OCI-LY1 (cell line): ENCODE results near the gene RAB3GAP2.

Experiments used
- H2AFZ ChIP-seq: fragments of 200-600 bp; sonication (generic), shearing (Covaris generic); 2 replicates; pipeline ENCODE4 v1.6.0; 2014; ENCODE audit warnings: antibody characterized with exemption, mild to moderate bottlenecking, low read length
- H3F3A ChIP-seq: fragments of 200-600 bp; sonication (generic), shearing (Covaris generic); 2 replicates; pipeline ENCODE4 v1.6.0; 2014; ENCODE audit warnings: mild to moderate bottlenecking, antibody characterized with exemption, low read length, moderate library complexity; ENCODE audit not compliant: insufficient read depth
- H3K27ac ChIP-seq: fragments of 200-600 bp; sonication (generic); 2 replicates; pipeline ENCODE4 v1.5.1; 2014; ENCODE audit warnings: low read length, mixed run types, mild to moderate bottlenecking, low read depth; ENCODE audit not compliant: poor library complexity, severe bottlenecking
- H3K27me3 ChIP-seq: fragments of 200-600 bp; sonication (generic); 2 replicates; pipeline ENCODE4 v1.6.0; 2014; ENCODE audit warnings: antibody characterized with exemption, mild to moderate bottlenecking, low read length, moderate library complexity; ENCODE audit not compliant: insufficient read depth
- H3K36me3 ChIP-seq: fragments of 200-600 bp; sonication (generic); 2 replicates; pipeline ENCODE4 v1.6.1; 2014; ENCODE audit warnings: mild to moderate bottlenecking, antibody characterized with exemption, low read length, moderate library complexity, mixed read lengths; ENCODE audit not compliant: insufficient read depth
- H3K4me1 ChIP-seq: fragments of 200-600 bp; sonication (generic); 2 replicates; pipeline ENCODE4 v1.5.1; 2014; ENCODE audit warnings: mild to moderate bottlenecking, low read length, moderate library complexity; ENCODE audit not compliant: insufficient read depth, severe bottlenecking
- H3K4me2 ChIP-seq: fragments of 200-600 bp; sonication (generic), shearing (Covaris generic); 2 replicates; pipeline ENCODE4 v1.6.1; 2014; ENCODE audit warnings: low read length
- H3K4me3 ChIP-seq: fragments of 200-600 bp; sonication (generic); 2 replicates; pipeline ENCODE4 v1.5.1; 2014; ENCODE audit warnings: low read length, low read depth, mild to moderate bottlenecking, mixed read lengths; ENCODE audit not compliant: poor library complexity, severe bottlenecking
- H3K79me2 ChIP-seq: fragments of 200-600 bp; shearing (Covaris generic); 2 replicates; pipeline ENCODE4 v1.6.1; 2016; ENCODE audit warnings: mixed run types, low read length, mixed read lengths; ENCODE audit not compliant: insufficient read depth
- H3K9ac ChIP-seq: fragments of 200-600 bp; sonication (generic), shearing (Covaris generic); 2 replicates; pipeline ENCODE4 v1.6.1; 2014; ENCODE audit warnings: mild to moderate bottlenecking, low read length, mixed read lengths
- H3K9me2 ChIP-seq: fragments of 200-600 bp; sonication (generic), shearing (Covaris generic); 2 replicates; pipeline ENCODE4 v1.6.1; 2014; ENCODE audit warnings: low read depth, mild to moderate bottlenecking, low read length, mixed read lengths
- H3K9me3 ChIP-seq: fragments of 200-600 bp; shearing (Covaris generic); 2 replicates; pipeline ENCODE4 v1.6.1; 2014; ENCODE audit warnings: low read length, mixed read lengths
- H4K20me1 ChIP-seq: fragments of 200-600 bp; sonication (generic), shearing (Covaris generic); 2 replicates; pipeline ENCODE4 v1.6.0; 2016; ENCODE audit warnings: mild to moderate bottlenecking, low read length; ENCODE audit not compliant: insufficient read depth
- CTCF ChIP-seq: fragments of 200-600 bp; sonication (generic), shearing (Covaris generic); IDR thresholded peaks from 2 replicates; pipeline ENCODE4 v1.5.1; 2017; ENCODE audit warnings: mild to moderate bottlenecking, antibody characterized with exemption, low read length, moderate library complexity, mixed read lengths
- EZH2 ChIP-seq: fragments of 200-600 bp; sonication (generic), shearing (Covaris generic); IDR thresholded peaks from 2 replicates; pipeline ENCODE4 v1.8.0; 2017; ENCODE audit warnings: borderline replicate concordance, mixed run types, mild to moderate bottlenecking, antibody characterized with exemption, low read length, moderate library complexity, mixed read lengths

Gene RAB3GAP2

GRCh38 chr1:220278991-220279390 lies 6.7 kb upstream of the RAB3GAP2 start:
- H3K79me2 ChIP-seq: no peaks in the 10 kb centered on the region
- no peaks in the 10 kb centered on the region for H3K9me3 ChIP-seq
- no peak overlapping the region for H3K27ac ChIP-seq
- H3F3A ChIP-seq: no peaks in the 10 kb centered on the region
- no peak overlapping the region for H3K4me2 ChIP-seq
- no peaks in the 10 kb centered on the region for H3K4me1 ChIP-seq
- H4K20me1 ChIP-seq: no peaks in the 10 kb centered on the region
- no peak overlapping the region for H3K9ac ChIP-seq
- H3K27me3 ChIP-seq: no peaks in the 10 kb centered on the region
- no peak overlapping the region for H3K4me3 ChIP-seq
- TF ChIP-seq EZH2: no peak
- no peak for TF ChIP-seq CTCF
- H3K9me2 ChIP-seq: no peaks in the 10 kb centered on the region
- no peaks in the 10 kb centered on the region for H3K36me3 ChIP-seq
- no peak overlapping the region for H2AFZ ChIP-seq

- Histone ChIP-seq H3K27me3 (no peaks in the 10 kb centered on the region), H3K9ac (no peak overlapping the region), H3K9me2 (no peaks in the 10 kb centered on the region), H3K79me2 (peaks cover 16% of the 10 kb centered on the region), H3F3A (no peaks in the 10 kb centered on the region), H3K9me3 (no peaks in the 10 kb centered on the region), H3K4me3 (no peak overlapping the region), H3K27ac (no peak overlapping the region), H4K20me1 (no peaks in the 10 kb centered on the region), H3K4me1 (peaks cover 13% of the 10 kb centered on the region), H3K4me2 (no peak overlapping the region), H2AFZ (no peak overlapping the region), H3K36me3 (no peaks in the 10 kb centered on the region; the same call in 1 of the 2 replicates)
- TF ChIP-seq EZH2 (no peak), CTCF (no peak)
Measured at GRCh38 chr1:220275430-220275829, 3.2 kb upstream of the RAB3GAP2 start.

GRCh38 chr1:220274251-220274855 lies 2.1 kb upstream of the RAB3GAP2 start:
- Histone ChIP-seq H3K9me2 (no peaks in the 10 kb centered on the region), H2AFZ (no peak overlapping the region), H3F3A (no peaks in the 10 kb centered on the region), H3K9me3 (no peaks in the 10 kb centered on the region), H3K4me1 (peaks cover 24% of the 10 kb centered on the region), H3K9ac (no peak overlapping the region), H3K27me3 (no peaks in the 10 kb centered on the region), H3K27ac (no peak overlapping the region), H3K79me2 (peaks cover 25% of the 10 kb centered on the region), H3K4me3 (no peak overlapping the region), H4K20me1 (no peaks in the 10 kb centered on the region), H3K4me2 (no peak overlapping the region), H3K36me3 (peaks cover 11% of the 10 kb centered on the region)
- TF ChIP-seq EZH2 (no peak), CTCF (no peak)
